HG03354 (cell line): ENCODE results near the gene COG5.

ENCODE experiments used
- ATAC-seq: cut with Tn5 transposase; IDR thresholded peaks from one replicate; pipeline ENCODE4 v1.9.1; 2021; ENCODE audit warnings: mild to moderate bottlenecking; ENCODE audit not compliant: unreplicated experiment, poor library complexity, severe bottlenecking

COG5 gene

DNA sequence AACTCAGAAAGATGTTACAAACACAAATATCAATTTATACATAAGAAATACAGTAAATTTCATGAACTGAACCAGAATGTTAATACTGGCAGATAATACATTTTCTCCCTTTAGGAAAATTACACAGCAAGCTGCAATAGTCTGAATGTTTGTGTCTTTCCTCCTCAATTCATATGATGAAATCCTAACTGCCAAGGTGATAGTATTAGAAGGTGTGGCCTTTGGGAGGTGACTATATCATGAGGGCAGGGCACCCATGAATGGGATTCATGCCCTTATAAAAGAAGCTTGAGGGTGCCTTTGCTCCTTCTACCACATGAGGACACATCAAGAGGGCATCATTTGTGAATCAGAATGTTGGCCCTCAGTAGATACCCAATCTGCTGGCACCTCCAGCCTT lies 158.2 kb downstream of the COG5 start:
- no peak for ATAC-seq

- no peak for ATAC-seq
Measured at GRCh38 chr7:107404740-107405537, 158.8 kb downstream of the COG5 start.

DNA sequence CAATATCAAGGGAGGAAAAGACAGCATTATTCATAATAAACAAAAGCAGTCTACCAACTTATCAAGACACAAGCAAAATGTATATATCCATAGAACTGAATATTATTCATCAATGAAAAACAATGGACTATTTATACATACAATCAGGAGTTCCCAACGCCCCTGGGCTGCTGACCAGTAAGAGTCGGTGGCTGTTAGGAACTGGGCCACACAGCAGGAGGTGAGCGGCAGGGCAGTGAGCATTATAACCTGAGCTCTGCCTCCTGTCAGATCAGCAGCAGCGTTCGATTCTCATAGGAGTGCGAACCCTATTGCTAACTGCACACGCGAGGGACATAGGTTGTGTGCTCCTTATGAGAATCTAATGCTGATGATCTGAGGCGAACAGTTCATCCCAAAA lies 165.6 kb downstream of the COG5 start:
- ATAC-seq = no peak

- no peak for ATAC-seq
Measured at GRCh38 chr7:107396990-107397389, 166.7 kb downstream of the COG5 start.

- no peak for ATAC-seq
Measured at GRCh38 chr7:107396081-107396480, 167.6 kb downstream of the COG5 start.

DNA sequence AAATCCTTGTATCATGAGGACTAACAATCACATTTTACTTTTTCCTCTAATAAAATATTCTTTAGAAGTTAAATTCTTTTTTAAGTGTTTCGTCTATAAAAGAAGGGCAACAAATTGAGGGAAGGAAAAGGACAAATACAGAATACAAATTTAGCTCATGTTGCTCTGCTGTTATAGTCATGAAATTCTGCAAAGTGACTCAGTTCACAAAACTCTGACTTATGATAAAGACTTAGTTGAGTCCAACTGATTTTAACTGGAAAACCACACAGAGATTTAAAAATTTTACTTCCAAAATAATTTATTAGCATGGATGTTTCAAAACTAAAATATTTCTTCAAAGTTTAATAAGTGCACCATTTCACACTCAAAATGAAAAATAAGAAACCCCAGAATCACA lies 168.9 kb downstream of the COG5 start:
- no peak for ATAC-seq

GRCh38 chr7:107394276-107394675 lies 169.4 kb downstream of the COG5 start:
- no peak for ATAC-seq

- ATAC-seq = no peak
Measured at GRCh38 chr7:107392830-107393229, 170.9 kb downstream of the COG5 start.

GRCh38 chr7:107390916-107391315 lies 172.8 kb downstream of the COG5 start:
- no peak for ATAC-seq

GRCh38 chr7:107388604-107389003 lies 175.1 kb downstream of the COG5 start:
- no peak for ATAC-seq

DNA sequence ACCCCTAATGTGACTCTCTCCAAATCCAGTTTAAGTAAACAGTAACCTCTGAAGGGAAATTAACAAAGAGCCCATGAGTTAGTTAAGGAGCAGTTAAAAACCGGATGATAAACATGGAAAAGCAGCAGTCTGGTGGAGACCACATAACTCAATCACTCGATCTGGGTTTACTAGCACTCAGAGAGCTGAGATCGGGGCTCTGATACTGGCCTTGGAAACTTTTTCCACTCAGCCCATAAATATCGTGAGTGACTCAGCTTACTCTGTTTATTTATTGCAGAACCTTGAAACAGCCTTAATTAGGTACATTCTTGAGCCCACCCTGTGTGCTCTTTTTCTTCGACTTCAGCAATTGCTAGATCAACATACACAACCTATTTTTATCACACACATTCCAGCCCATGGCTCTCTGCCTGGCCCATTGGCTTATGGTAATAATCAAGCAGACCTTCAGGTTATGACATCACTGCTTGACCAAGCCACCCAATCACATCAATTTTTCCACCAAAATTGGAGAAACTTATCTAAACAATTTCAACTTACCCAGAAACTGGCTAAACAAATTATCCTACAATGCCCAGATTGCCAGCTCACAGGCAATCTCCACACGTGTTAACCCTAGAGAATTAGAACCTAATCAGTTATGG lies 176.0 kb downstream of the COG5 start:
- ATAC-seq = no peak

- ATAC-seq = no peak
Measured at GRCh38 chr7:107387128-107387527, 176.6 kb downstream of the COG5 start.

DNA sequence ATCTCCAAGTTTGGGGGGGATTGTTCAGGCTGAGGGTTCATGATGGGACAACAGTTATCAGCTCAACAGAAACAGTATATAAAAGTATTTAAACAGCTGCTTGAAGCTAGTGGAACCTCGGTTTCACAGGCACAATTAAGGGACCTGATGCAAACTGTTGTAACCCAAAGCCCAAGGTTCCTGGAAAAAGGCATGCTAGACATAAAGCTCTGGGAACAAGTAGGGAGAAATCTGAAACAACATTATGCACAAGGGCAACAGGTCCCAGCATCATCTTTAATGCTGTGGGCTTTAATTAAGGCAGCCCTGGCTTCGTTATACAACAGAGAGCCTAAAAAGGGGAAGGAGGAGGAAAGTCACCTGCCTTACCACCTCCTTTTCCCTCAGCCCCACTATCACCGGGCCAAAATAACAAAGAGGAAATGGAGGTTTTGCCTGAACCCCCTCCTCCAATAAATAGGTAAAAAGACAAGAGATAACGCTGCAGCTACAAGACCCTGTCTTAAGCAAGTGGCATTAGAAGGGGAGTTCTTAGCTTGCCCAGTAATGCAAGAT lies 177.1 kb downstream of the COG5 start:
- no peak for ATAC-seq

DNA sequence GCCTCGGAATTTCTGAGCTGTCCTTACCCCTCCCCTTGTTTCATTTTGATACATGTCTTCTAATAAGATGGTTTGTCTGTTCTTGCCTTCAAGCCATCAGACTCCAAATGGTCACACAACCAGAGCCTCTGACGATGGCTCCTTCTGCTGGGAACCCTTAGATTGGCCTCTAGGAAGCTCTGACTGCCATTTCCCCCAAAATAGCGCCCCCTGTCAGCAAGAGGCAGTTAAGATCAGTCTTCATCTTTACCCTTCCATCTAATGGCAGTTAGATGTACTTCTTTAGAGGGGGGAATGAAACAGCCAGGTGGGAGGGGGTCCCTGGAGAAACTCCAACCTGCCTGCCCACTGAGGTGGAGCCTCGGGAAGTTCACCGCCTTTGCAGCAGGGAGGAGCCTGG lies 179.7 kb downstream of the COG5 start:
- ATAC-seq = no peak

GRCh38 chr7:107383203-107383602 lies 180.5 kb downstream of the COG5 start:
- no peak for ATAC-seq

DNA sequence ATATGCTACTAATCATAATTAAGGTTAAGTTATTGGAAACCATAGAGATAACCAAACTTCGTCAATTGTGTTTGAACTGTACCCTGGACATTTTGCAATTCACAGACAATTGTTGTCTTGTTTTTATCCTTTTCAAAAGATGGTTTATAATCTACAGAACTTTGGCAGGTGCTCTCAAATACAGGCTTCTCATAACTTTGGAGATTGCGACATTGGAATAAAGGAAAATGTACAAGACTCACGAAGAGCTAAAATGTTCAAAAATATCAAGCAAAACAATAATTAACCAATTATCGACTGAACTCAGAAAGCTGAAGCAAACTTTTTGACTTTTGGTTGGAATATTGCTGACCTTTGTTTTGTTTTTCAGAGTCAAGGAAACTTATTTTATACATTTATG lies 182.3 kb downstream of the COG5 start:
- ATAC-seq = no peak

GRCh38 chr7:107373354-107373753 lies 190.4 kb downstream of the COG5 start:
- no peak for ATAC-seq

DNA sequence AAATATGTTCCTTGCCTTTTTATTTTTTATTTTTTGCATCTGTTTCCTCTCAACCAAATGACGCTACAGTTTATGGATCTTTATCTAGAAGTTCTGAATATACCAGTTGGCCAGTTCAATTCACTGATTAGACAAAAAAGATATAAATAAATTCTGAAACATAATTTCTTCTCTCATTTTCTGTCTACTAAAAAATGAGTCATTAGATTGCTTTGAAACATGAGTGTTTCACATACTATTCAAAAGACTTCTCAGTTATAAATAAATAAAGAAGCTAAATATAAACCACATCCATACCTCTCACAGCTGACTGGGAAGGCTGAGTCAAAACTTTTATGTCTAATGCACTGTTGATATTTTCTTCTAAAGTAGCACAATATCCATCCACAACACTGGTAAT lies 191.4 kb downstream of the COG5 start:
- ATAC-seq = no peak

DNA sequence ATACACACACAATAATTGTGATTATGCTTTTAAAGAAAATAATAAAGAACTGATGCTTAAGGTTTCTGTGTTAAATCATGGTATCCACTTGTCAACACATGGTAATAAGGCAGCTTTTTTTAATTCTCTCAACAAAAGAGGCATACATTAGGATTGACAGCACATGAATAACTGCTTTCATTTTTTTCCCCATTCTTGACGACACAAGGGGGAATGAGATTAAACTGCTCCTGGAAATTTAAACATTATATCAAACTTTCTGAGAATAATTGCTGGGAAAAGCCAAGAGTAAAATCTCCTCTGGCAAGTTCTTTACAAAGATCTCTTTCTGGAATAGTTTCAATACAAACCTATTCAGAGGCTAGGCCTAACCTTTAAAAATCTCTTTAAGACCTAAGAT lies 192.9 kb downstream of the COG5 start:
- no peak for ATAC-seq

- ATAC-seq = no peak
Measured at GRCh38 chr7:107364787-107365186, 198.9 kb downstream of the COG5 start.
